Ectodermal cell (in vitro differentiated cells): ENCODE data around the gene ADAMTS18.
"Not testable (repeated sequence)": the region's sequence is repeated elsewhere in the genome, so short reads cannot be mapped to it uniquely, and the experiment has no call there.

Source experiments
- H3K27ac ChIP-seq: 2 replicates; pipeline ENCODE4 v1.7.0; 2013; ENCODE audit warnings: mild to moderate bottlenecking, low read depth, low read length; ENCODE audit not compliant: insufficient read depth, poor library complexity, severe bottlenecking
- H3K27me3 ChIP-seq: 2 replicates; pipeline ENCODE4 v1.7.0; 2013; ENCODE audit warnings: mild to moderate bottlenecking, low read length; ENCODE audit not compliant: insufficient read depth, control insufficient read depth, poor library complexity, severe bottlenecking
- H3K36me3 ChIP-seq: one replicate; pipeline ENCODE4 v1.7.0; 2013; ENCODE audit warnings: low read length; ENCODE audit not compliant: control insufficient read depth, insufficient read depth
- H3K4me1 ChIP-seq: one replicate; pipeline ENCODE4 v1.7.0; 2013; ENCODE audit warnings: low read length; ENCODE audit not compliant: control insufficient read depth, insufficient read depth
- H3K4me3 ChIP-seq: 2 replicates; pipeline ENCODE4 v1.7.0; 2013; ENCODE audit warnings: low read depth, low read length, control low read depth; ENCODE audit not compliant: insufficient read depth
- H3K9me3 ChIP-seq: 2 replicates; pipeline ENCODE4 v1.7.0; 2013; ENCODE audit warnings: mild to moderate bottlenecking, low read length, moderate library complexity; ENCODE audit not compliant: control insufficient read depth
- WGBS, 2 experiments: methylation state at CpG; one replicate each; pipeline ENCODE4 v1.1.7; 2013; ENCODE audit warnings: missing lambda C conversion rate in 2 of 2; 5-methylcytosine and 5-hydroxymethylcytosine counted together

The ADAMTS18 gene

GRCh38 chr16:77297996-77298395, 136.8 kb downstream of the ADAMTS18 start:
- WGBS, 2 experiments: 92% methylated on average over 5 of the region's 5 CpGs
- Histone ChIP-seq H3K4me3 (no peak overlapping the region), H3K9me3 (no peaks in the 10 kb centered on the region), H3K4me1 (peaks cover 6% of the 10 kb centered on the region), H3K27me3 (no peaks in the 10 kb centered on the region), H3K27ac (no peak overlapping the region), H3K36me3 (no peaks in the 10 kb centered on the region)

GRCh38 chr16:77295896-77296295, 138.9 kb downstream of the ADAMTS18 start:
- H3K27ac ChIP-seq: no peak overlapping the region
- H3K9me3 ChIP-seq: no peaks in the 10 kb centered on the region
- no peak overlapping the region for H3K4me3 ChIP-seq
- WGBS, 2 experiments: 100% methylated on average over 1 of the region's 3 CpGs; no CpG with 5 or more reads in 1 of the 2 experiments
- no peaks in the 10 kb centered on the region for H3K36me3 ChIP-seq
- peaks cover 6% of the 10 kb centered on the region for H3K4me1 ChIP-seq
- H3K27me3 ChIP-seq: no peaks in the 10 kb centered on the region

- Histone ChIP-seq H3K27me3 (no peaks in the 10 kb centered on the region), H3K9me3 (no peaks in the 10 kb centered on the region), H3K27ac (no peak overlapping the region), H3K4me3 (no peak overlapping the region), H3K4me1 (no peaks in the 10 kb centered on the region), H3K36me3 (no peaks in the 10 kb centered on the region)
- 90 to 92% methylated on average over 10 of the region's 10 CpGs for WGBS, 2 experiments
Measured at GRCh38 chr16:77290451-77291115, 144.3 kb downstream of the ADAMTS18 start.

GRCh38 chr16:77289331-77289809, 145.5 kb downstream of the ADAMTS18 start:
- Histone ChIP-seq H3K9me3 (no peaks in the 10 kb centered on the region), H3K27me3 (no peaks in the 10 kb centered on the region), H3K36me3 (no peaks in the 10 kb centered on the region), H3K4me1 (no peaks in the 10 kb centered on the region), H3K27ac (no peak overlapping the region), H3K4me3 (no peak overlapping the region)
- 90 to 94% methylated on average over 2 of the region's 2 CpGs for WGBS, 2 experiments

GRCh38 chr16:77288222-77288621, 146.6 kb downstream of the ADAMTS18 start:
- H3K27ac ChIP-seq: no peak overlapping the region

GRCh38 chr16:77285676-77286075, 149.2 kb downstream of the ADAMTS18 start:
- H3K4me1 ChIP-seq: no peaks in the 10 kb centered on the region
- 90 to 94% methylated on average over 5 of the region's 5 CpGs for WGBS, 2 experiments
- H3K27me3 ChIP-seq: no peaks in the 10 kb centered on the region
- no peaks in the 10 kb centered on the region for H3K9me3 ChIP-seq
- H3K36me3 ChIP-seq: no peaks in the 10 kb centered on the region
- H3K27ac ChIP-seq: no peak overlapping the region
- H3K4me3 ChIP-seq: no peak overlapping the region

More at GRCh38 chr16:77288222-77288621, 146.6 kb downstream of the ADAMTS18 start:
- H3K4me1 ChIP-seq: no peaks in the 10 kb centered on the region
- WGBS, 2 experiments: 79 to 94% methylated on average over 3 of the region's 3 CpGs
- H3K4me3 ChIP-seq: no peak overlapping the region
- H3K9me3 ChIP-seq: no peaks in the 10 kb centered on the region
- H3K27me3 ChIP-seq: no peaks in the 10 kb centered on the region
- H3K36me3 ChIP-seq: no peaks in the 10 kb centered on the region

- H3K36me3 ChIP-seq: no peaks in the 10 kb centered on the region
- H3K27me3 ChIP-seq: no peaks in the 10 kb centered on the region
- 91 to 96% methylated on average over 2 of the region's 2 CpGs for WGBS, 2 experiments
- no peak overlapping the region for H3K4me3 ChIP-seq
- no peaks in the 10 kb centered on the region for H3K4me1 ChIP-seq
- H3K27ac ChIP-seq: no peak overlapping the region
- no peaks in the 10 kb centered on the region for H3K9me3 ChIP-seq
Measured at GRCh38 chr16:77282345-77282744, 152.5 kb downstream of the ADAMTS18 start.

- WGBS, 2 experiments: 80 to 82% methylated on average over 8 of the region's 8 CpGs
- not testable (repeated sequence) for H3K4me1 ChIP-seq, H3K27ac ChIP-seq, H3K4me3 ChIP-seq, H3K9me3 ChIP-seq, H3K27me3 ChIP-seq, H3K36me3 ChIP-seq
Measured at GRCh38 chr16:77279316-77279715, 155.5 kb downstream of the ADAMTS18 start.

GRCh38 chr16:77277571-77277970, 157.3 kb downstream of the ADAMTS18 start:
- no peaks in the 10 kb centered on the region for H3K36me3 ChIP-seq
- 92 to 97% methylated on average over 2 of the region's 2 CpGs for WGBS, 2 experiments
- no peak overlapping the region for H3K27ac ChIP-seq
- H3K9me3 ChIP-seq: no peaks in the 10 kb centered on the region
- no peak overlapping the region for H3K4me3 ChIP-seq
- H3K27me3 ChIP-seq: no peaks in the 10 kb centered on the region
- H3K4me1 ChIP-seq: no peaks in the 10 kb centered on the region

- Histone ChIP-seq H3K4me3 (no peak overlapping the region), H3K27ac (no peak overlapping the region), H3K27me3 (no peaks in the 10 kb centered on the region), H3K4me1 (no peaks in the 10 kb centered on the region), H3K9me3 (no peaks in the 10 kb centered on the region), H3K36me3 (no peaks in the 10 kb centered on the region)
- 88 to 96% methylated on average over 2 of the region's 2 CpGs for WGBS, 2 experiments
Measured at GRCh38 chr16:77277141-77277540, 157.7 kb downstream of the ADAMTS18 start.
